ENCODE data around the gene PLEKHO1.
A peak's percentile ranks its signal among the peaks of the same experiment; 100 is the strongest.

Gene PLEKHO1

GRCh38 chr1:150150133-150151021 is 661 bp downstream of the PLEKHO1 start:
- DNase-seq, result peak in 1 of 2 donors; percentile 21

- DNase-seq, result peak; percentile 81 to 82
These were observed 1.8 kb downstream of the PLEKHO1 start for GRCh38 chr1:150151291-150152181.

- no peak for DNase-seq
These were observed 2.4 kb downstream of the PLEKHO1 start for GRCh38 chr1:150152182-150152536.

GRCh38 chr1:150152772-150153456 is 3.2 kb downstream of the PLEKHO1 start:
- no peak for DNase-seq

- DNase-seq, result no peak
These were observed 4.4 kb downstream of the PLEKHO1 start for GRCh38 chr1:150154143-150154542.

- DNase-seq, result no peak
These were observed 5.8 kb downstream of the PLEKHO1 start for GRCh38 chr1:150155413-150156071.

- DNase-seq, result no peak
These were observed 7.3 kb downstream of the PLEKHO1 start for GRCh38 chr1:150156868-150157603.

GRCh38 chr1:150159550-150159949 is 9.8 kb downstream of the PLEKHO1 start:
- DNase-seq, result peak in 1 of 2 donors; percentile 60

GRCh38 chr1:150160964-150161621 is 11.4 kb downstream of the PLEKHO1 start:
- no peak for DNase-seq

GRCh38 chr1:150161747-150162581 is 12.2 kb downstream of the PLEKHO1 start:
- peak in 1 of 2 donors; percentile 27 for DNase-seq

- DNase-seq, result no peak
These were observed 12.8 kb downstream of the PLEKHO1 start for GRCh38 chr1:150162582-150162861.

GRCh38 chr1:150162862-150163706 is 13.4 kb downstream of the PLEKHO1 start:
- peak; percentile 20 to 71 for DNase-seq

GRCh38 chr1:150164224-150164623 is 14.5 kb downstream of the PLEKHO1 start:
- no peak for DNase-seq

GRCh38 chr1:150164779-150165178 is 15.1 kb downstream of the PLEKHO1 start:
- DNase-seq, result no peak

- peak; percentile 48 to 61 for DNase-seq
These were observed 16.2 kb downstream of the PLEKHO1 start for GRCh38 chr1:150165622-150166612.

- peak; percentile 62 to 65 for DNase-seq
These were observed 19.4 kb downstream of the PLEKHO1 start for GRCh38 chr1:150168960-150169601.

- no peak for DNase-seq
These were observed 22.1 kb downstream of the PLEKHO1 start for GRCh38 chr1:150171801-150172200.

- no peak for DNase-seq
These were observed 23.4 kb downstream of the PLEKHO1 start for GRCh38 chr1:150173141-150173585.
